H1 (cell line): ENCODE results near the gene SH3PXD2B. TPM values are rescaled to one million over a fixed set of nuclear protein-coding genes. Genes with fewer than 3 reads are reported as not detected.

Source experiments
- BRCA1 ChIP-seq: IDR thresholded peaks from 2 replicates; pipeline ENCODE4 v1.6.1; 2012; ENCODE audit warnings: low read depth, low read length, improper control_type of control experiment
- CBX8 ChIP-seq: fragments of 300-800, 300-1000 bp; sonication (generic); IDR thresholded peaks from 2 replicates; pipeline ENCODE4 v1.7.1; 2016; ENCODE audit warnings: low read depth, low read length, borderline replicate concordance
- CEBPB ChIP-seq: IDR thresholded peaks from 2 replicates; pipeline ENCODE4 v1.6.1; 2012; ENCODE audit warnings: low read depth, low read length
- CHD7 ChIP-seq: fragments of 300-600 bp; sonication (generic); IDR thresholded peaks from 2 replicates; pipeline ENCODE4 v1.7.1; 2012; ENCODE audit warnings: low read length, moderate library complexity, mild to moderate bottlenecking, inconsistent platforms; ENCODE audit not compliant: insufficient replicate concordance
- FOSL1 ChIP-seq: IDR thresholded peaks from 2 replicates; pipeline ENCODE4 v1.6.1; 2011; ENCODE audit warnings: mild to moderate bottlenecking, low read depth, low read length, moderate library complexity; ENCODE audit not compliant: insufficient read depth
- GABPA ChIP-seq: IDR thresholded peaks from 2 replicates; pipeline ENCODE4 v1.6.1; 2011; ENCODE audit warnings: mild to moderate bottlenecking, low read length, moderate library complexity, borderline replicate concordance; ENCODE audit not compliant: insufficient read depth
- MAFK ChIP-seq: IDR thresholded peaks from 2 replicates; pipeline ENCODE4 v1.6.1; 2012; ENCODE audit warnings: low read depth, mild to moderate bottlenecking, improper control_type of control experiment, low read length
- MAX ChIP-seq: IDR thresholded peaks from 2 replicates; pipeline ENCODE4 v1.6.1; 2012; ENCODE audit warnings: inconsistent platforms
- POLR2A ChIP-seq, 2 experiments: IDR thresholded peaks; 1 replicate in 1 of 2; 2 replicates in 1 of 2; pipeline ENCODE4 v1.6.1; 2011; ENCODE audit warnings: low read depth in 2 of 2, low read length in 2 of 2, mild to moderate bottlenecking in 2 of 2; ENCODE audit errors: control extremely low read depth in 1 of 2
- RNF2 ChIP-seq: fragments of 200-900, 300-1000 bp; sonication (generic); IDR thresholded peaks from 2 replicates; pipeline ENCODE4 v1.7.1; 2016; ENCODE audit warnings: borderline replicate concordance, low read depth, mild to moderate bottlenecking, antibody characterized with exemption, low read length; ENCODE audit not compliant: poor library complexity, severe bottlenecking; ENCODE audit errors: missing control alignments
- polyA plus RNA-seq, 7 experiments: library from polyadenylated mRNA; depleted of rRNA in 3 of 7; stranded (reverse) in 5 of 7; unstranded in 2 of 7; fragments of >200 nt in 5 of 7; fragments of 200-250 nt in 2 of 7; gene quantifications; 1 replicate in 5 of 7; 2 replicates in 1 of 7; 4 replicates in 1 of 7; pipeline versions ENCODE4 v1.2.1 to v1.2.3, GENCODE V29; 2011 to 2013; ENCODE audit warnings: missing spikeins in 2 of 7, mixed read lengths in 2 of 7
- total RNA-seq: library from RNA; stranded (reverse); fragmentation: NEBNext Ultra II Directional; extraction: Animal tissue kit (Norgen Biotek cat#: 25700); gene quantifications from 2 replicates; pipeline ENCODE4 v1.2.1, GENCODE V29; 2021

The SH3PXD2B gene
- total and polyA plus RNA-seq, 2 of the 8 experiments (the other 6 are each of a cell fraction or from before 2014, with no cell fraction given), result 32.9 to 72.9 TPM

- TF ChIP-seq CHD7 (no peak), MAFK (no peak), CBX8 (no peak), MAX (no peak), BRCA1 (no peak), CEBPB (no peak), POLR2A (IDR thresholded peaks at IDR 0.05; ENCODE audit: control extremely low read depth in 1 of 2, low read depth in 2 of 2, low read length in 2 of 2) (peak in 1 of 2 experiments; percentile 7; a peak in 1 of 3 replicates), FOSL1 (no peak), GABPA (no peak), RNF2 (no peak)
Measured at GRCh38 chr5:172450861-172451695, 3.2 kb downstream of the SH3PXD2B start (continued).
